Measurements from ENCODE around the gene ST8SIA2. TPM values are rescaled to one million over a fixed set of nuclear protein-coding genes. Genes with fewer than 3 reads are reported as not detected.

The ST8SIA2 gene
- total and polyA plus RNA-seq, 10 of the 15 experiments (the other 5 are each of a cell fraction or from before 2014, with no cell fraction given), result not detected

GRCh38 chr15:92393071-92393979, at the start of gene ST8SIA2 (continued):
- no peak for TF ChIP-seq PBX3 (IDR thresholded peaks at IDR 0.05; ENCODE audit: insufficient replicate concordance, low read depth, low read length)
- no peak for TF ChIP-seq POLR2A (IDR thresholded peaks at IDR 0.05; ENCODE audit: low read depth, low read length)
- TF ChIP-seq MEF2A (IDR thresholded peaks at IDR 0.05; ENCODE audit: insufficient read depth, low read depth, low read length), result no peak
- no peak for TF ChIP-seq KAT2A (conservative IDR thresholded peaks at IDR 0.05; ENCODE audit: control insufficient read depth, low read depth, low read length)
- TF ChIP-seq CEBPB (IDR thresholded peaks at IDR 0.05; ENCODE audit: borderline replicate concordance in 1 of 2, low read depth in 2 of 2, low read length in 2 of 2), result no peak
- TF ChIP-seq CBX3 (IDR thresholded peaks at IDR 0.05; ENCODE audit: borderline replicate concordance, low read depth), result no peak
- TF ChIP-seq TCF3 (IDR thresholded peaks at IDR 0.05; ENCODE audit: borderline replicate concordance, insufficient read depth, low read depth, low read length), result no peak

- ChIA-PET POLR2A (no interaction called here), CTCF (no interaction called here), RAD21 (ENCODE audit: unreplicated experiment) (no interaction called here), SMC1A (ENCODE audit: uncharacterized antibody, unreplicated experiment) (no interaction called here)
- Histone ChIP-seq H3K9ac (ENCODE audit: control insufficient read depth, insufficient read depth, low read length) (no peak overlapping the region), H3K4me3 (no peak overlapping the region), H3K9me3 (replicated peaks; ENCODE audit: control insufficient read depth, insufficient read depth, low read length) (no peaks in the 10 kb centered on the region), H2AFZ (ENCODE audit: control insufficient read depth, low read depth, low read length) (no peak overlapping the region), H3K36me3 (ENCODE audit: control insufficient read depth in 2 of 2, insufficient read depth in 2 of 2, low read length in 1 of 2) (no peaks in the 10 kb centered on the region), H3K4me2 (ENCODE audit: control insufficient read depth, insufficient read depth) (no peak overlapping the region), H4K20me1 (ENCODE audit: control insufficient read depth, insufficient read depth) (no peaks in the 10 kb centered on the region), H3K4me1 (ENCODE audit: control insufficient read depth, insufficient read depth, low read length) (no peaks in the 10 kb centered on the region), H3K27ac (ENCODE audit: control insufficient read depth, insufficient read depth) (no peak overlapping the region), H3K79me2 (ENCODE audit: control insufficient read depth, insufficient read depth, low read length) (no peaks in the 10 kb centered on the region), H3K27me3 (replicated peaks in 1 of 2; ENCODE audit: control insufficient read depth in 2 of 2, insufficient read depth in 2 of 2, low read length in 1 of 2) (no peaks in the 10 kb centered on the region; a peak in 1 of 4 replicates)
- BruUV-seq (replicated peaks), result no TSS peak
- WGBS (ENCODE audit: insufficient coverage, insufficient replicate concordance, low lambda C conversion rate, missing lambda C conversion rate), result 36% methylated on average over 17 of the region's 17 CpGs
- intact Hi-C loops (cut with micrococcal nuclease; ENCODE audit: unreplicated experiment), result no loop called here
- DNase-seq (ENCODE audit: low read depth, low spot score), result no peak
- no peak for TF ChIP-seq ZNF622 (IDR thresholded peaks at IDR 0.05)
- no peak for TF ChIP-seq WRNIP1 (IDR thresholded peaks at IDR 0.05; ENCODE audit: borderline replicate concordance, low read depth, low read length)
- no peak for TF ChIP-seq EP300 (IDR thresholded peaks at IDR 0.05; ENCODE audit: borderline replicate concordance in 1 of 2, control insufficient read depth in 1 of 2, low read depth in 2 of 2, low read length in 2 of 2)
- no peak for TF ChIP-seq SPI1 (IDR thresholded peaks at IDR 0.05; ENCODE audit: borderline replicate concordance, insufficient read depth, low read depth, low read length)
- no peak for TF ChIP-seq BCL3 (IDR thresholded peaks at IDR 0.05; ENCODE audit: borderline replicate concordance, insufficient read depth, low read depth, low read length, poor library complexity, severe bottlenecking)
- no peak for TF ChIP-seq PAX8 (IDR thresholded peaks at IDR 0.05)
- TF ChIP-seq ZNF207 (IDR thresholded peaks at IDR 0.05; ENCODE audit: borderline replicate concordance), result no peak
- no peak for TF ChIP-seq ESRRA (IDR thresholded peaks at IDR 0.05; ENCODE audit: low read length)
- TF ChIP-seq BHLHE40 (IDR thresholded peaks at IDR 0.05; ENCODE audit: borderline replicate concordance in 1 of 2, low read depth in 2 of 2, low read length in 1 of 2), result no peak
- TF ChIP-seq ZBED1 (IDR thresholded peaks at IDR 0.05; ENCODE audit: borderline replicate concordance), result no peak
- no peak for TF ChIP-seq RELA (IDR thresholded peaks at IDR 0.05; ENCODE audit: borderline replicate concordance, partially characterized antibody)
- no peak for TF ChIP-seq ASH2L (IDR thresholded peaks at IDR 0.05; ENCODE audit: borderline replicate concordance, low read depth)
- in situ Hi-C loops (cut with MboI), result no loop called here
- FAIRE-seq, result no peak
- no peak for ATAC-seq
Measured at GRCh38 chr15:92343924-92344643, 49.6 kb upstream of the ST8SIA2 start.
